Activated CD4-positive, alpha-beta memory T cell treated with anti-CD3 and anti-CD28 coated beads, Interleukin-2, amount 10 ng/mL, durations not matched to agents 7 days and 5 days (primary cell): ENCODE measurements around the gene ATP5F1A. TPM values are rescaled to one million over a fixed set of nuclear protein-coding genes. Genes with fewer than 3 reads are reported as not detected.

Source experiments
- CTCF ChIA-PET: fragments of 350-600 bp; sonication (Branson Sonifier 250); formaldehyde crosslinking; loops from one replicate; lab custom pipeline; 2021; ENCODE audit warnings: antibody characterized with exemption, inconsistent platforms; lab: Charles Lee
- POLR2A ChIA-PET: fragments of 350-600 bp; sonication (Branson Sonifier 250); formaldehyde crosslinking; loops from one replicate; lab custom pipeline; 2021; ENCODE audit warnings: antibody characterized with exemption; lab: Charles Lee
- DNase-seq: peaks from one replicate; pipeline ENCODE4 v3.0.0-alpha.2; 2020
- H3K27ac Mint-ChIP-seq: one replicate; pipeline ENCODE4 v1.8.0; 2021; ENCODE audit warnings: mild to moderate bottlenecking, mixed read lengths
- H3K27me3 Mint-ChIP-seq: one replicate; pipeline ENCODE4 v1.8.0; 2021; ENCODE audit warnings: mixed read lengths
- H3K36me3 Mint-ChIP-seq: one replicate; pipeline ENCODE4 v1.8.0; 2021; ENCODE audit warnings: low read depth, mixed read lengths
- H3K4me1 Mint-ChIP-seq: one replicate; pipeline ENCODE4 v1.8.0; 2021; ENCODE audit warnings: mixed read lengths
- H3K4me3 Mint-ChIP-seq: one replicate; pipeline ENCODE4 v1.8.0; 2021; ENCODE audit warnings: mild to moderate bottlenecking, mixed read lengths
- H3K9me3 Mint-ChIP-seq: one replicate; pipeline ENCODE4 v1.8.0; 2021; ENCODE audit warnings: mixed read lengths
- total RNA-seq, 2 experiments: library from RNA; stranded (reverse); gene quantifications; one replicate each; pipeline ENCODE4 v1.2.3, GENCODE V29; 2021

The ATP5F1A gene
- total RNA-seq, 2 experiments from 2014 or later: 282 to 287 TPM

- DNase-seq: no peak
- CTCF ChIA-PET: interaction anchor here (0.8 kb wide), 1 partner anchor 52 kb away, joined by 3 read pairs; no protein-coding TSS in a partner anchor
- no peaks in the 10 kb centered on the region for H3K9me3 Mint-ChIP-seq
- H3K27me3 Mint-ChIP-seq: no peaks in the 10 kb centered on the region
- POLR2A ChIA-PET: no interaction called here
- peaks cover 34% of the 10 kb centered on the region for H3K4me1 Mint-ChIP-seq
- H3K27ac Mint-ChIP-seq: no peak overlapping the region
- H3K36me3 Mint-ChIP-seq: peaks cover 5% of the 10 kb centered on the region
- no peak overlapping the region for H3K4me3 Mint-ChIP-seq
Observed at GRCh38 chr18:46037512-46038305, 60.4 kb downstream of the ATP5F1A start.

GRCh38 chr18:46035696-46036680 lies 62.1 kb downstream of the ATP5F1A start:
- POLR2A ChIA-PET: interaction anchor here (2.4 kb wide), 1 partner anchor 62 kb away, joined by 8 read pairs; the partner anchor contains the start of gene ATP5F1A
- Mint-ChIP-seq H3K36me3 (peaks cover 5% of the 10 kb centered on the region), H3K9me3 (no peaks in the 10 kb centered on the region), H3K27me3 (no peaks in the 10 kb centered on the region), H3K4me3 (no peak overlapping the region), H3K4me1 (peaks cover 20% of the 10 kb centered on the region), H3K27ac (no peak overlapping the region)
- no peak for DNase-seq
- CTCF ChIA-PET: interaction anchor here (0.6 to 1.2 kb wide), 3 partner anchors 38 to 370 kb away, joined by 3 to 5 read pairs (median 4); no protein-coding TSS in a partner anchor

- H3K4me3 Mint-ChIP-seq: no peak overlapping the region
- H3K36me3 Mint-ChIP-seq: peaks cover 1% of the 10 kb centered on the region
- no peak for DNase-seq
- no peaks in the 10 kb centered on the region for H3K9me3 Mint-ChIP-seq
- H3K4me1 Mint-ChIP-seq: peaks cover 5% of the 10 kb centered on the region
- no peak overlapping the region for H3K27ac Mint-ChIP-seq
- ChIA-PET POLR2A (interaction anchor here (0.8 to 2.4 kb wide), 3 partner anchors 13 to 64 kb away, joined by 3 to 8 read pairs (median 3); partner anchors contain the start of gene ATP5F1A), CTCF (interaction anchor here (1.2 to 1.5 kb wide), 2 partner anchors 21 to 39 kb away, joined by 3 to 5 read pairs; no protein-coding TSS in a partner anchor)
- H3K27me3 Mint-ChIP-seq: peaks cover 1% of the 10 kb centered on the region
Observed at GRCh38 chr18:46034230-46034629, 63.9 kb downstream of the ATP5F1A start.

- POLR2A ChIA-PET: interaction anchor here (1.4 kb wide), 1 partner anchor 40 kb away, joined by 3 read pairs; no protein-coding TSS in a partner anchor
- Mint-ChIP-seq H3K4me3 (no peak overlapping the region), H3K36me3 (peaks cover 6% of the 10 kb centered on the region), H3K27ac (no peak overlapping the region), H3K4me1 (peaks cover 17% of the 10 kb centered on the region), H3K9me3 (no peaks in the 10 kb centered on the region), H3K27me3 (peaks cover 14% of the 10 kb centered on the region)
- DNase-seq: no peak
- CTCF ChIA-PET: interaction anchor here (0.9 kb wide), 1 partner anchor 42 kb away, joined by 4 read pairs; no protein-coding TSS in a partner anchor
Observed at GRCh38 chr18:46031741-46032140, 66.4 kb downstream of the ATP5F1A start.

Other genes with a start within 250 kb of the ATP5F1A start
- 10 to 100 TPM; 28.7 to 29.0 TPM for gene EPG5, start 131.0 kb downstream of the ATP5F1A start, total RNA-seq
- 1 to 10 TPM; 7.9 to 8.3 TPM for gene PSTPIP2, start 26.0 kb downstream of the ATP5F1A start, total RNA-seq
- gene HAUS1, start 6.1 kb upstream of the ATP5F1A start, total RNA-seq: 10 to 100 TPM; 59.2 to 63.2 TPM